SW480 (cell line): ENCODE measurements around the gene MCM5.

Source experiments
- DNase-seq: peaks from one replicate; pipeline ENCODE4 v3.0.0-alpha.2; 2016; ENCODE audit warnings: low spot score

The MCM5 gene

GRCh38 chr22:35403356-35403755 is 3.4 kb downstream of the MCM5 start:
- no peak for DNase-seq

- DNase-seq, result no peak
These were observed 4.2 kb downstream of the MCM5 start for GRCh38 chr22:35404176-35404575.

- no peak for DNase-seq
These were observed 6.5 kb downstream of the MCM5 start for GRCh38 chr22:35406443-35406842.

- no peak for DNase-seq
These were observed 7.4 kb downstream of the MCM5 start for GRCh38 chr22:35407362-35407761.

- no peak for DNase-seq
These were observed 10.1 kb downstream of the MCM5 start for GRCh38 chr22:35409783-35410662.

GRCh38 chr22:35410663-35411034 is 10.7 kb downstream of the MCM5 start:
- DNase-seq, result no peak

GRCh38 chr22:35411102-35411501 is 11.2 kb downstream of the MCM5 start:
- no peak for DNase-seq

GRCh38 chr22:35413624-35414023 is 13.7 kb downstream of the MCM5 start:
- no peak for DNase-seq

GRCh38 chr22:35417606-35418005 is 17.7 kb downstream of the MCM5 start:
- no peak for DNase-seq

GRCh38 chr22:35418088-35418487 is 18.1 kb downstream of the MCM5 start:
- DNase-seq, result no peak

- DNase-seq, result no peak
These were observed 18.8 kb downstream of the MCM5 start for GRCh38 chr22:35418731-35419130.

GRCh38 chr22:35419756-35420155 is 19.8 kb downstream of the MCM5 start:
- DNase-seq, result no peak

GRCh38 chr22:35421121-35421520 is 21.2 kb downstream of the MCM5 start:
- no peak for DNase-seq

- DNase-seq, result no peak
These were observed 22.2 kb downstream of the MCM5 start for GRCh38 chr22:35422145-35422544.

GRCh38 chr22:35422936-35423335 is 23.0 kb downstream of the MCM5 start:
- DNase-seq, result no peak

GRCh38 chr22:35424081-35424480 is 24.1 kb downstream of the MCM5 start:
- DNase-seq, result no peak

- no peak for DNase-seq
These were observed 24.8 kb downstream of the MCM5 start for GRCh38 chr22:35424761-35425160.

GRCh38 chr22:35425546-35425945 is 25.6 kb downstream of the MCM5 start:
- no peak for DNase-seq

GRCh38 chr22:35425971-35426800 is 26.2 kb downstream of the MCM5 start:
- DNase-seq, result peak; percentile 85

GRCh38 chr22:35426801-35427140 is 26.8 kb downstream of the MCM5 start:
- DNase-seq, result no peak

- DNase-seq, result peak; percentile 39
These were observed 31.0 kb downstream of the MCM5 start for GRCh38 chr22:35430897-35431322.

- DNase-seq, result no peak
These were observed 31.7 kb downstream of the MCM5 start for GRCh38 chr22:35431483-35432227.
